NCI-H146 treated with DMSO at 0.1 percent for 48 hours (cell line): ENCODE data around the gene SCAF4.
"Not testable (repeated sequence)": the region's sequence is repeated elsewhere in the genome, so short reads cannot be mapped to it uniquely, and the experiment has no call there.

Source experiments
- DNase-seq: peaks from one replicate; lab custom pipeline; 2025; ENCODE audit not compliant: unreplicated experiment; lab: John Stamatoyannopoulos, UW

Gene SCAF4

GRCh38 chr21:31731857-31732596 is at the start of gene SCAF4:
Gene SCAF4 (minus strand): TSS chr21:31732118. CDS start chr21:31731692, 426 bp downstream.
- DNase-seq: peak; percentile 55

GRCh38 chr21:31780944-31781343 is 49.0 kb upstream of the SCAF4 start:
- peak; percentile 27 for DNase-seq

GRCh38 chr21:31778546-31778945 is 46.6 kb upstream of the SCAF4 start:
- DNase-seq: no peak

- DNase-seq: no peak
Measured at GRCh38 chr21:31777857-31778256, 45.9 kb upstream of the SCAF4 start.

GRCh38 chr21:31774031-31774430 is 42.1 kb upstream of the SCAF4 start:
- no peak for DNase-seq

- DNase-seq: no peak
Measured at GRCh38 chr21:31772674-31773555, 41.0 kb upstream of the SCAF4 start.

- DNase-seq: no peak
Measured at GRCh38 chr21:31771685-31772084, 39.8 kb upstream of the SCAF4 start.

GRCh38 chr21:31768710-31769109 is 36.8 kb upstream of the SCAF4 start:
- DNase-seq: no peak

GRCh38 chr21:31766899-31767298 is 35.0 kb upstream of the SCAF4 start:
- no peak for DNase-seq

- not testable (repeated sequence) for DNase-seq
Measured at GRCh38 chr21:31765850-31766249, 33.9 kb upstream of the SCAF4 start.

GRCh38 chr21:31760931-31761330 is 29.0 kb upstream of the SCAF4 start:
- DNase-seq: no peak

- DNase-seq: no peak
Measured at GRCh38 chr21:31756787-31757186, 24.9 kb upstream of the SCAF4 start.

- no peak for DNase-seq
Measured at GRCh38 chr21:31755027-31755426, 23.1 kb upstream of the SCAF4 start.

GRCh38 chr21:31754708-31754960 is 22.7 kb upstream of the SCAF4 start:
- DNase-seq: no peak

- DNase-seq: no peak
Measured at GRCh38 chr21:31753949-31754707, 22.2 kb upstream of the SCAF4 start.

GRCh38 chr21:31752967-31753366 is 21.0 kb upstream of the SCAF4 start:
- DNase-seq: no peak

- no peak for DNase-seq
Measured at GRCh38 chr21:31752352-31752751, 20.4 kb upstream of the SCAF4 start.

- no peak for DNase-seq
Measured at GRCh38 chr21:31750843-31751242, 18.9 kb upstream of the SCAF4 start.

GRCh38 chr21:31744182-31744800 is 12.4 kb upstream of the SCAF4 start:
- no peak for DNase-seq

GRCh38 chr21:31743712-31744111 is 11.8 kb upstream of the SCAF4 start:
- no peak for DNase-seq

GRCh38 chr21:31741116-31741515 is 9.2 kb upstream of the SCAF4 start:
- no peak for DNase-seq
